GM18907 (cell line): ENCODE results near the gene GIMAP8.
A peak's percentile ranks its signal among the peaks of the same experiment; 100 is the strongest.

ENCODE experiments used
- ATAC-seq: cut with Tn5 transposase; IDR thresholded peaks from one replicate; pipeline ENCODE4 v1.9.1; 2021; ENCODE audit warnings: mild to moderate bottlenecking, moderate library complexity; ENCODE audit not compliant: unreplicated experiment

GIMAP8 gene

GRCh38 chr7:150450491-150451001 is at the start of gene GIMAP8:
TSS of gene GIMAP8 (plus strand) at chr7:150450630. CDS start at chr7:150466699, 16,069 bp downstream.
- peak; percentile 35 for ATAC-seq

GRCh38 chr7:150400788-150401423 is 49.5 kb upstream of the GIMAP8 start:
- ATAC-seq: no peak

GRCh38 chr7:150401424-150401790 is 49.0 kb upstream of the GIMAP8 start:
- peak; percentile 27 for ATAC-seq

- no peak for ATAC-seq
Observed at GRCh38 chr7:150401861-150402631, 48.4 kb upstream of the GIMAP8 start.

GRCh38 chr7:150402671-150403321 is 47.6 kb upstream of the GIMAP8 start:
- no peak for ATAC-seq

GRCh38 chr7:150403376-150404171 is 46.9 kb upstream of the GIMAP8 start:
- no peak for ATAC-seq

GRCh38 chr7:150404172-150404804 is 46.1 kb upstream of the GIMAP8 start:
- ATAC-seq: no peak

GRCh38 chr7:150404805-150405583 is 45.4 kb upstream of the GIMAP8 start:
- ATAC-seq: peak; percentile 39

DNA sequence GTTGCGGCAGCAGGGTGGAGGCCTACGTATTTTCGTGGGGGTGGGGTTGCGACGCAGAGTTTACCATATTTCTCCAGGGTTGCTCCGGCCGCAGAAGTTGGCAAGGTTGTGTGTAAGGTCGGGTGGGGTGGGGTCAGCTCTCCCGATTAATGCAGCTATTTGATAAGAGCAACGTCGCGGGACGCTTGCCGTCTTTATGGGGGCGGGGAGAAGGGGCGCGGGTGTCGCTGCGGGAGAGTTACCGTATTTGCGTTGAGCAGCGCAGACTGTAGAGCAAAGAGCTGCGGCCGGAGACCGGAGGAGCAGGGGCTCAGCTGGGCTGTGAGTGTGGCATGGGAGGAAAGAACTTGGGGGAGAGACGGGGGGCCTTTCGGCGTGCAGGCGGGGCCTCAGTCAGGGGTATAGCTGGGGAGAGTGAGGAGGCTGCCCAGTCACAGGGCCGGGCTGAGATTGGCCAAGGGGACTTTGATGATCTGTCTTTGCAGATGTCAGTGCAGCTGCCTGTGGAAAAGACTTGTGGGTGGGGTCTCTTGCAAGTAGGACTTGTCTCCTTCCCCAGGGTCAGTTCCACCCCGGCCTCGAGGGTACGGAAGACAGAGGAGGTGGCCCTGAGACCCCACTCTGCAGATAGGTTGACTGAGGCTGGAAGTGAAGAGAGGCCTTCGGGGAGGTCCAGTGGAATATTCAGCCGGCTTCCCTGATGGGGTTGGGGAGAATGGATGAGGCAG is 44.7 kb upstream of the GIMAP8 start:
- ATAC-seq: no peak

GRCh38 chr7:150406312-150406566 is 44.2 kb upstream of the GIMAP8 start:
- no peak for ATAC-seq

- peak; percentile 63 for ATAC-seq
Observed at GRCh38 chr7:150406567-150407421, 43.6 kb upstream of the GIMAP8 start.

DNA sequence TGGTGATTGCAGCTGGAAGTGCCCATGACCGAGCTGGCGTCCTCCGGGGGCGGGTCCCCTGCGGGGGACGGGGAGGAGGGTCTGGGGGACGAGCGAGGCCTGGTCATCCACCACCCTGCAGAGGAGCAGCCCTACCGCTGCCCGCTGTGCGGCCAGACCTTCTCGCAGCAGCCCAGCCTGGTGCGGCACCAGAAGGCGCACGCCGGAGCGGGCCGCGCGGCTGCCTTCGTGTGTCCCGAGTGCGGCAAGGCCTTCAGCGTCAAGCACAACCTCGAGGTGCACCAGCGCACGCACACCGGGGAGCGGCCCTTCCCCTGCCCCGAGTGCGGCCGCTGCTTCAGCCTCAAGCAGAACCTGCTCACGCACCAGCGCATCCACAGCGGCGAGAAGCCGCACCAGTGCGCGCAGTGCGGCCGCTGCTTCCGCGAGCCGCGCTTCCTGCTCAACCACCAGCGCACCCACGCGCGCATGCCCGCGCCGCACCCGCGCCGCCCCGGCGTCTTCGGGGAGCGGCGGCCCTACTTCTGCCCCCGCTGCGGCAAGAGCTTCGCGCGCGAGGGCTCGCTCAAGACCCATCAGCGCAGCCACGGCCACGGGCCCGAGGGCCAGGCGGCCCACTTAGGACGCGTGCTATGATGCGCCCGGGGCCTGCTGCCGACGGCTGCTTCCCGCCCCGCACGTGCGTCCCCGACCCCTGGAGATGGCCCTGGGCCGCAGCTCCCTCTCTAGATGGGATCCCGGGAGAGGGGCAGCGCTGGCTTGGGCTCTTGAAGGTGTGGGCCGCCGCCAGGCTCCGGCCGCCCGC is 42.6 kb upstream of the GIMAP8 start:
- ATAC-seq: no peak

GRCh38 chr7:150408393-150409299 is 41.8 kb upstream of the GIMAP8 start:
- ATAC-seq: peak; percentile 38

DNA sequence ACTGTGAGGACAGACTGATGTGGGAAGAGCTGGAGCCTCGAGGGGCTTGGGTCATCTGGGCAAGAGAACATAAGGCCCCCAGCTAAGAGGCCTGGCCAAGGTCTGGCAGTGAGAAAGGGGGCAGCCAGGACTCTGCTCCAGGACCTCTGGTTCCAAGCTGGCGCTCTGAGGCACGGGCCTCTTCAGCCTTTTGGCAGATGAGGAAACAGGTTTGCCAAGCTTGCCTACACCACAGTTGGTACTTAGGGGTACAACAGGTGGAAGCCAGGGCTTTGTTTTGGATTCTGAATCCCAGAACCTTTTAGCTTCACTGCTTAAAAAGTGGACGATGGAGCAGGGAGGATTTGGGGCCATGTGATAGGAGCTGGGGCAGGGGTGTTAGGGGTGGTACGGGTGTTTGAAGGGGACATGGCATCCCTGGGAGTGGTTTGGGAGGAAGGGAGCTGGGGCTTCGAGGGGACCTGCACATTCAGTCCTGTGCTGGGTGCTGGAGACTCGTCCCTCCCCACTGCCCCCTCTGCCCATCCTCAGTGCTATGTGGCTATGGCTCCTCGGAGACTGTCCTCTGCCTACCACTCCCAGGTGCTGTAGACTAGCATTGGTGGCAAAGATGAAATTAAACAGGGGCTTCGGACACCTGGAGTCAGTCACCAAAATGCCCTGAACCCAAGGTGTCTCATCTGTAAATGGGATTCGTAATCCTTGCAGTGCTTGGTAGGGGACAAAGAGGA is 41.0 kb upstream of the GIMAP8 start:
- no peak for ATAC-seq

DNA sequence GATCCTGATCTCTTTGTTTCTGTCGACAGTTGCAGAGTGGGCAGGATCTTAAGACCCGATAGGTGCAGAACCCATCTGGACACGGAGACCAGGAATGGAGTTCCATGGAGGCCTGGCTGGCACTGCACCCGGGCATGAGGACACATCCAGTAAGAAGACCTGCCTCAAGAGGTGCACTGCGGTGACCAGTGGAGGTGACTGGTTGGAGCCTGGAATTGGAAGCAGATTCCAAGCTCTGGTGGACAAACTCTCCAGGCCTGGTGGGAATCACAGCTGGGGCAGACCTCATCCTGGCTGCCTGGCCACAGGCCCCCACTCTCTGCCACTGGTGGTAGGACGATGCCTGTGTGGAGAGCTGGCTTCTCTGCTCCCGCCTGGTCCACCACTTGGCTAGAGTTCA is 40.3 kb upstream of the GIMAP8 start:
- no peak for ATAC-seq
